PC-3 (cell line): ENCODE measurements around the gene CCDC201. TPM values are rescaled to one million over a fixed set of nuclear protein-coding genes. Genes with fewer than 3 reads are reported as not detected.

Source experiments
- ATAC-seq: fragments of 200-7000 bp; cut with Tn5 transposase; 2 replicates; pipeline ENCODE4 v1.9.1; 2020; ENCODE audit warnings: mild to moderate bottlenecking, moderate library complexity
- BruUV-seq: library from RNA; stranded (reverse); fragments of 400-500 nt; replicated peaks from 2 replicates; lab custom pipeline; 2021; lab: Mats Ljungman, UMichigan
- CTCF ChIA-PET: fragments of 300-600 bp; sonication (Branson Sonifier 250); formaldehyde crosslinking; loops from one replicate; lab custom pipeline; 2022; ENCODE audit warnings: antibody characterized with exemption; lab: Charles Lee
- POLR2A ChIA-PET: fragments of 300-600 bp; sonication (Branson Sonifier 250); formaldehyde crosslinking; loops from one replicate; lab custom pipeline; 2022; ENCODE audit warnings: antibody characterized with exemption; ENCODE audit not compliant: unreplicated experiment; lab: Charles Lee
- DNase-seq: peaks from one replicate; pipeline ENCODE4 v3.0.0-alpha.2; 2015
- H2AFZ ChIP-seq: fragments of 300-600 bp; sonication (generic); 2 replicates; pipeline ENCODE4 v1.6.0; 2016; ENCODE audit warnings: antibody characterized with exemption, low read length
- H3F3A ChIP-seq: fragments of 300-600 bp; sonication (generic); one replicate; pipeline ENCODE4 v1.6.0; 2017; ENCODE audit warnings: antibody characterized with exemption, low read length, control low read depth, mild to moderate bottlenecking; ENCODE audit not compliant: unreplicated experiment
- H3K27ac ChIP-seq: fragments of 300-600 bp; sonication (generic); 2 replicates; pipeline ENCODE4 v1.5.1; 2016; ENCODE audit warnings: mild to moderate bottlenecking, low read length
- H3K27me3 ChIP-seq: fragments of 300-600 bp; sonication (generic); 2 replicates; pipeline ENCODE4 v1.6.1; 2016; ENCODE audit warnings: low read length, mixed read lengths
- H3K36me3 ChIP-seq: fragments of 300-600 bp; sonication (generic); 2 replicates; pipeline ENCODE4 v1.6.1; 2016; ENCODE audit warnings: low read depth, mixed run types, low read length, mixed read lengths
- H3K4me1 ChIP-seq: fragments of 300-600 bp; sonication (generic); 2 replicates; pipeline ENCODE4 v1.5.1; 2016; ENCODE audit warnings: low read length; ENCODE audit not compliant: insufficient read depth
- H3K4me2 ChIP-seq: fragments of 300-600 bp; sonication (generic); 2 replicates; pipeline ENCODE4 v1.6.0; 2016; ENCODE audit warnings: low read length
- H3K4me3 ChIP-seq: fragments of 300-600 bp; sonication (generic); 2 replicates; pipeline ENCODE4 v1.5.1; 2016; ENCODE audit warnings: mild to moderate bottlenecking, low read length, mixed read lengths
- H3K79me2 ChIP-seq: fragments of 300-600 bp; sonication (generic); 2 replicates; pipeline ENCODE4 v1.6.1; 2017; ENCODE audit warnings: low read length, mixed read lengths
- H3K9ac ChIP-seq: fragments of 300-600 bp; sonication (generic); 2 replicates; pipeline ENCODE4 v1.6.0; 2016; ENCODE audit warnings: mild to moderate bottlenecking, low read length
- H3K9me2 ChIP-seq: fragments of 300-600 bp; sonication (generic); replicated peaks from 2 replicates; pipeline ENCODE4 v1.6.1; 2016; ENCODE audit warnings: mixed run types, low read length, mixed read lengths
- H3K9me3 ChIP-seq: fragments of 300-600 bp; sonication (generic); 2 replicates; pipeline ENCODE4 v1.6.1; 2016; ENCODE audit warnings: low read length, mixed read lengths
- H4K20me1 ChIP-seq: fragments of 300-600 bp; sonication (generic); 2 replicates; pipeline ENCODE4 v1.6.1; 2016; ENCODE audit warnings: low read length, mixed read lengths
- EZH2 ChIP-seq: fragments of 300-600 bp; sonication (generic); IDR thresholded peaks from one replicate; pipeline ENCODE4 v1.6.1; 2017; ENCODE audit warnings: antibody characterized with exemption, mild to moderate bottlenecking, low read length; ENCODE audit not compliant: unreplicated experiment
- EZH2phosphoT487 ChIP-seq: fragments of 300-600 bp; sonication (generic); IDR thresholded peaks from 2 replicates; pipeline ENCODE4 v1.6.1; 2018; ENCODE audit warnings: mild to moderate bottlenecking, antibody characterized with exemption, low read length, borderline replicate concordance
- intact Hi-C: fragments of 100-400 bp; cut with micrococcal nuclease; formaldehyde crosslinking; loops from 2 replicates; pipeline ENCODE4 v1.9.0; 2023
- total RNA-seq: library from RNA; depleted of rRNA; stranded (reverse); fragments of >200 nt; gene quantifications from 2 replicates; pipeline ENCODE4 v1.2.3, GENCODE V29; 2014
- TF ChIP-seq, protein P1 (sequence below): fragments of 300-600 bp; sonication (generic); conservative IDR thresholded peaks from 2 replicates; pipeline ENCODE4 v1.5.1; 2017; ENCODE audit warnings: antibody characterized with exemption, low read depth, mild to moderate bottlenecking, low read length

CCDC201 gene
- total RNA-seq, 1 experiment from 2014 or later: 0.11 TPM

GRCh38 chr7:45901566-45901965 is 28.7 kb upstream of the CCDC201 start:
- TF ChIP-seq, protein P1, sequence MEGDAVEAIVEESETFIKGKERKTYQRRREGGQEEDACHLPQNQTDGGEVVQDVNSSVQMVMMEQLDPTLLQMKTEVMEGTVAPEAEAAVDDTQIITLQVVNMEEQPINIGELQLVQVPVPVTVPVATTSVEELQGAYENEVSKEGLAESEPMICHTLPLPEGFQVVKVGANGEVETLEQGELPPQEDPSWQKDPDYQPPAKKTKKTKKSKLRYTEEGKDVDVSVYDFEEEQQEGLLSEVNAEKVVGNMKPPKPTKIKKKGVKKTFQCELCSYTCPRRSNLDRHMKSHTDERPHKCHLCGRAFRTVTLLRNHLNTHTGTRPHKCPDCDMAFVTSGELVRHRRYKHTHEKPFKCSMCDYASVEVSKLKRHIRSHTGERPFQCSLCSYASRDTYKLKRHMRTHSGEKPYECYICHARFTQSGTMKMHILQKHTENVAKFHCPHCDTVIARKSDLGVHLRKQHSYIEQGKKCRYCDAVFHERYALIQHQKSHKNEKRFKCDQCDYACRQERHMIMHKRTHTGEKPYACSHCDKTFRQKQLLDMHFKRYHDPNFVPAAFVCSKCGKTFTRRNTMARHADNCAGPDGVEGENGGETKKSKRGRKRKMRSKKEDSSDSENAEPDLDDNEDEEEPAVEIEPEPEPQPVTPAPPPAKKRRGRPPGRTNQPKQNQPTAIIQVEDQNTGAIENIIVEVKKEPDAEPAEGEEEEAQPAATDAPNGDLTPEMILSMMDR: no peak
- TF ChIP-seq EZH2phosphoT487 (no peak), EZH2 (no peak)
- Histone ChIP-seq H3K9ac (no peak overlapping the region), H4K20me1 (no peaks in the 10 kb centered on the region), H3K27me3 (no peaks in the 10 kb centered on the region), H3K4me2 (no peak overlapping the region), H3F3A (no peaks in the 10 kb centered on the region), H3K9me2 (no peaks in the 10 kb centered on the region), H3K79me2 (no peaks in the 10 kb centered on the region), H3K36me3 (no peaks in the 10 kb centered on the region), H2AFZ (no peak overlapping the region), H3K4me1 (no peaks in the 10 kb centered on the region), H3K9me3 (no peaks in the 10 kb centered on the region), H3K4me3 (no peak overlapping the region), H3K27ac (no peak overlapping the region)
- ChIA-PET CTCF (no interaction called here), POLR2A (no interaction called here)
- ATAC-seq: no peak
- BruUV-seq: no TSS peak
- no peak for DNase-seq
- intact Hi-C loops: no loop called here

DNA sequence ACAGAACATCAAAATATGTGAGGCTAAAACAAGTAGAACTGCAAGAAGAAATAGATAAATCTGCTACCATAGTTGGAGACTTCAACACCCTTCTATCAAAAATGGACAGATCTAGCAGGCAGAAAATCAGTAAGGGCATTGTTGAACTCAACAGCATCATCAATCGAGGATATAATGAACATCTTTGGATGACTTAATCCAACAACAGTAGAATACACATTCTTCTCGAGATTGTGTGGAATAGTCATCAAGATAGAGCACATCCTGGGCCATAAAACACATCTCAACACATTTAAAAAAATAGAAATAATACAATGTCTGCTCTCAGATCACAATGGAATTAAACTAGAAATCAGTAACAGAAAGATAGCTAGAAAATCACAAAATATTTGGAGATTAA is 25.3 kb upstream of the CCDC201 start:
- TF ChIP-seq, protein P1: no peak
- no peaks in the 10 kb centered on the region for H3K4me1 ChIP-seq
- no peak overlapping the region for H3K4me3 ChIP-seq
- DNase-seq (no peak), ATAC-seq (no peak)
- no TSS peak for BruUV-seq
- ChIA-PET CTCF (no interaction called here), POLR2A (interaction anchor here (0.7 kb wide), 1 partner anchor 693 kb away, joined by 8 read pairs; no protein-coding TSS in a partner anchor)
- H3F3A ChIP-seq: no peaks in the 10 kb centered on the region
- no peak overlapping the region for H3K27ac ChIP-seq
- no peak overlapping the region for H3K9ac ChIP-seq
- H3K4me2 ChIP-seq: no peak overlapping the region
- no peaks in the 10 kb centered on the region for H4K20me1 ChIP-seq
- intact Hi-C loops: no loop called here
- no peaks in the 10 kb centered on the region for H3K36me3 ChIP-seq
- no peaks in the 10 kb centered on the region for H3K27me3 ChIP-seq
- H2AFZ ChIP-seq: no peak overlapping the region
- no peaks in the 10 kb centered on the region for H3K79me2 ChIP-seq
- H3K9me3 ChIP-seq: no peaks in the 10 kb centered on the region
- no peaks in the 10 kb centered on the region for H3K9me2 ChIP-seq

GRCh38 chr7:45897042-45897690 is 24.3 kb upstream of the CCDC201 start:
- no peaks in the 10 kb centered on the region for H3K9me2 ChIP-seq
- H3F3A ChIP-seq: no peaks in the 10 kb centered on the region
- no peak overlapping the region for H2AFZ ChIP-seq
- ChIA-PET CTCF (no interaction called here), POLR2A (no interaction called here)
- 0 out of 2 replicates have a peak, but pooled peaks have one; percentile 24 for ATAC-seq
- no TSS peak for BruUV-seq
- no peaks in the 10 kb centered on the region for H3K36me3 ChIP-seq
- no peaks in the 10 kb centered on the region for H4K20me1 ChIP-seq
- intact Hi-C loops: no loop called here
- no peaks in the 10 kb centered on the region for H3K4me1 ChIP-seq
- H3K27me3 ChIP-seq: no peaks in the 10 kb centered on the region
- no peaks in the 10 kb centered on the region for H3K9me3 ChIP-seq
- H3K27ac ChIP-seq: no peak overlapping the region
- no peak overlapping the region for H3K9ac ChIP-seq
- peak; percentile 72 for DNase-seq
- no peaks in the 10 kb centered on the region for H3K79me2 ChIP-seq
- H3K4me3 ChIP-seq: no peak overlapping the region
- no peak overlapping the region for H3K4me2 ChIP-seq
- no peak for TF ChIP-seq EZH2phosphoT487
- TF ChIP-seq, protein P1: no peak
- no peak for TF ChIP-seq EZH2
